Fibroblast of lung (primary cell): ENCODE results near the gene TNIK.

Source experiments
- CTCF ChIP-seq, 2 donors: IDR thresholded peaks in 1 of 2; conservative IDR thresholded peaks in 1 of 2; 1 replicate in 1 of 2; 2 replicates in 1 of 2; pipeline ENCODE4 v1.5.1; 2011 to 2012; ENCODE audit warnings: low read length in 2 of 2, control low read depth in 1 of 2, inconsistent platforms in 1 of 2, low read depth in 1 of 2, mild to moderate bottlenecking in 1 of 2
- EZH2 ChIP-seq: IDR thresholded peaks from 2 replicates; pipeline ENCODE4 v1.5.1; 2012; ENCODE audit warnings: low read length, control low read depth, mild to moderate bottlenecking; ENCODE audit errors: missing control alignments

DNA sequence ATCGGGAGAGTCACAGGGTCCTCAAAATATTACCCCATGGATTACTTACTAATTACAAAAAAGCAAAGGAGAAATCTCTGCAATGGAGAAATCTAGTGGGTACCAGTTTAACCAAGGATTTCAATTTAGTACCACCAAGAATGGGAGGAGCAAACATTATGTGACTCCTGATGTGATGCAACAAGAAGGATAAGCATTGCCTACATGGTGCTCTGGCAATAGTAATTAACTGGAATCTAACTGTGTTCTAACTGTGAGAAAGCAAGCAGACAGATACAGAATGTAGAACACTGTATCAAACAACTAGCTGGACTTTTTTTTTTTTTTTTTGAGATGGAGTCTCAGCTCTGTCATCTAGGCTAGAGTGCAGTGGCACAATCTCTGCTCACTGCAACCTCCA lies 159.2 kb downstream of the TNIK start:
- no peak for TF ChIP-seq CTCF (conservative IDR thresholded peaks at IDR 0.05 in 1 of 2, IDR thresholded peaks at IDR 0.05 in 1 of 2; ENCODE audit: low read depth in 1 of 2, low read length in 2 of 2)
- TF ChIP-seq EZH2 = no peak
